ENCODE results near the gene CEP112.

CEP112 gene

DNA sequence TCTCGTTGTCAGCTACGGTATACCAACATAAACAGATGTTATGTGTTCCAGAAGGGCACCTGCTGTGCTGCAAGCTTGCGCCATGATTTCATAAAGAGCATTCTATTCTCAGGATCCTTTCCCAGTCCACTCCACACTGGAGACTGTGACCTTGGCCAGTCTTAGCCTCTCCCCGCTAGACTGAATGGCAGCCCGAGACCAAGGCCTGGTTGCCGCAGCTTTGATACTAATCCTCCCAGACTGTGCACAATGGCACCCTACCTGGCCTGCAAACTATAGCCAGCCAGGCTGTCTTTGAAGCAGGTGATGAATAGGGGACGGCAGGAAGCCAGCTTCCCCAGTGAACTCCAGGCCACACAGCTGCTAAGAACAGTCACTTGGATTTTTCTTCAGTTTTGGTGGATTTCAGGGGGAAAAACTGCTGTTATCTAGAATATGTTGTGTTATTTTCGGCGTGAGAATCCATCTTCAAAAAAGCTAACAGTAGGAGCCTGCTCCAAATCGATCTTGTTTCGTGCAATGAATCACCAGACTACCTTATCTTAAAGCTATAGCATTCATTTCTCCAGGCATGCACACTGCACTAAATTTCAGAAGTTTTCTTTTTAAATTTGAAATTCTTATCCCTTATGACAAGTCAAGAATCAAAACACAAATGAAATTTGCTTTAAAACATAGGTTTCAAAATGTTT, 289.0 kb downstream of the CEP112 start:
- no peak for TF ChIP-seq CTCF (IDR thresholded peaks at IDR 0.05; ENCODE audit: low read depth, low read length)
- in situ Hi-C loops (cut with HindIII; ENCODE audit: low sequenced_read_pairs): no loop called here
- H3K4me3 ChIP-seq (ENCODE audit: low read depth, low read length): no peak overlapping the region
- peak; percentile 56 for DNase-seq (ENCODE audit: low read depth, low spot score)

GRCh38 chr17:65902155-65902554, 289.8 kb downstream of the CEP112 start:
- H3K4me3 ChIP-seq (ENCODE audit: low read depth, low read length): no peak overlapping the region
- DNase-seq (ENCODE audit: low read depth, low spot score): no peak
- no peak for TF ChIP-seq CTCF (IDR thresholded peaks at IDR 0.05; ENCODE audit: low read depth, low read length)
- in situ Hi-C loops (cut with HindIII; ENCODE audit: low sequenced_read_pairs): no loop called here

- TF ChIP-seq CTCF (IDR thresholded peaks at IDR 0.05; ENCODE audit: low read depth, low read length): no peak
- peak; percentile 41 for DNase-seq (ENCODE audit: low read depth, low spot score)
- in situ Hi-C loops (cut with HindIII; ENCODE audit: low sequenced_read_pairs): no loop called here
- no peak overlapping the region for H3K4me3 ChIP-seq (ENCODE audit: low read depth, low read length)
Observed at GRCh38 chr17:65901394-65901793, 290.5 kb downstream of the CEP112 start.

GRCh38 chr17:65900216-65900615, 291.7 kb downstream of the CEP112 start:
- DNase-seq (ENCODE audit: low read depth, low spot score): no peak
- in situ Hi-C loops (cut with HindIII; ENCODE audit: low sequenced_read_pairs): no loop called here
- no peak overlapping the region for H3K4me3 ChIP-seq (ENCODE audit: low read depth, low read length)
- no peak for TF ChIP-seq CTCF (IDR thresholded peaks at IDR 0.05; ENCODE audit: low read depth, low read length)

DNA sequence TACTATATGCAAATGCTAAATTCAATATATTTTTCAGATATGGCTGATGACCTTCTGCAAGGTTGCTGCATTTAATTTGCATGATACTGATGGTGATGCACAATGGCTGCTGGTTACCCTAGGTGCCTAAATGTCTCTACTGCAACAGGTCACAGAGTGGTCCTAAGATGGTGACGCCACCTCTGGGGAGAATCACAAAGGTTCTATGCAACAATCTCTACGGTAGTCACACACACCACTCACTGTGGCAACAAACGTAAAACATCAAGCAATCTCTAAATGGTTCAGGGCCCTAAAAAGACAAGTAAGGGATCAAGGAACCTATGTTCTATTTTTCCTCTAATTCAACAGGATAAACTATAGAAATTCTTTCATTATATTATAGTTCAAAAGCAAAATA, 293.3 kb downstream of the CEP112 start:
- no peak overlapping the region for H3K4me3 ChIP-seq (ENCODE audit: low read depth, low read length)
- DNase-seq (ENCODE audit: low read depth, low spot score): no peak
- TF ChIP-seq CTCF (IDR thresholded peaks at IDR 0.05; ENCODE audit: low read depth, low read length): no peak
- in situ Hi-C loops (cut with HindIII; ENCODE audit: low sequenced_read_pairs): no loop called here

- in situ Hi-C loops (cut with HindIII; ENCODE audit: low sequenced_read_pairs): no loop called here
- no peak for TF ChIP-seq CTCF (IDR thresholded peaks at IDR 0.05; ENCODE audit: low read depth, low read length)
- DNase-seq (ENCODE audit: low read depth, low spot score): no peak
- H3K4me3 ChIP-seq (ENCODE audit: low read depth, low read length): no peak overlapping the region
Observed at GRCh38 chr17:65896889-65897288, 295.0 kb downstream of the CEP112 start.
